Sigmoid colon (tissue), 7 donors: ENCODE data around the gene NHERF2. TPM values are rescaled to one million over a fixed set of nuclear protein-coding genes. Genes with fewer than 3 reads are reported as not detected.

Experiments
- DNase-seq: peaks from one replicate; pipeline ENCODE4 v3.0.0-alpha.2; 2019
- H3K27ac ChIP-seq, 4 donors: fragments of 200-600 bp; sonication (generic); one replicate each; pipeline ENCODE4 v1.5.1; 2016 to 2019; ENCODE audit warnings: mild to moderate bottlenecking in 1 of 4
- H3K27me3 ChIP-seq, 3 donors: fragments of 200-600 bp; sonication (generic); one replicate each; pipeline ENCODE4 v1.5.1; 2019; ENCODE audit warnings: mild to moderate bottlenecking in 1 of 3
- H3K36me3 ChIP-seq, 4 donors: fragments of 200-600 bp; sonication (generic); one replicate each; pipeline ENCODE4 v1.5.1; 2016 to 2019
- H3K4me1 ChIP-seq, 4 donors: fragments of 200-600 bp; sonication (generic); one replicate each; pipeline ENCODE4 v1.5.1; 2017 to 2019
- H3K4me3 ChIP-seq, 4 donors: fragments of 200-600 bp; sonication (generic); one replicate each; pipeline ENCODE4 v1.5.1; 2017 to 2019; ENCODE audit warnings: mild to moderate bottlenecking in 2 of 4, moderate library complexity in 1 of 4
- H3K9me3 ChIP-seq, 4 donors: fragments of 200-600 bp in 3 of 4; sonication (generic) in 3 of 4; one replicate each; pipeline versions ENCODE4 v1.5.1 to v1.6.1; 2013 to 2019
- EP300 ChIP-seq, 4 donors: sonication (generic); formaldehyde crosslinking; IDR thresholded peaks; one replicate each; pipeline ENCODE4 v1.6.1; 2017; ENCODE audit warnings: antibody characterized with exemption in 4 of 4
- POLR2A ChIP-seq, 2 donors: fragments of 450-650 bp; IDR thresholded peaks; one replicate each; pipeline ENCODE4 v1.6.1; 2016; ENCODE audit warnings: antibody characterized with exemption in 2 of 2, mild to moderate bottlenecking in 2 of 2, moderate library complexity in 2 of 2
- POLR2AphosphoS5 ChIP-seq, 4 donors: sonication (generic); formaldehyde crosslinking; IDR thresholded peaks; one replicate each; pipeline ENCODE4 v1.6.1; 2017; ENCODE audit warnings: antibody characterized with exemption in 4 of 4
- WGBS, 2 donors: extraction: QIAGEN DNeasy Blood & Tissue Kit; methylation state at CpG; one replicate each; pipeline ENCODE4 v1.1.7; 2013; 5-methylcytosine and 5-hydroxymethylcytosine counted together
- intact Hi-C: fragments of 100-400 bp; cut with DNase I; formaldehyde crosslinking; loops from one replicate; pipeline ENCODE4 v1.15.1; 2023
- polyA plus RNA-seq, 3 donors: library from polyadenylated mRNA; stranded (reverse); fragments of 200-250 nt; gene quantifications; one replicate each; pipeline ENCODE4 v1.2.3, GENCODE V29; 2013
- total RNA-seq, 4 donors: library from RNA; depleted of rRNA; stranded (reverse); fragments of >200 nt; gene quantifications; one replicate each; pipeline ENCODE4 v1.1.0, GENCODE V29; 2016
- TF ChIP-seq, protein P1 (sequence below), 4 experiments: fragments of 450-650 bp in 3 of 4; fragments of 200-600 bp in 1 of 4; IDR thresholded peaks; one replicate each; pipeline ENCODE4 v1.5.1; 2016 to 2019; ENCODE audit warnings: antibody characterized with exemption in 4 of 4, mild to moderate bottlenecking in 3 of 4, moderate library complexity in 2 of 4
- donor health status: healthy with polysubstance abuse.
- donor health status: Bipolar disorder and iron deficiency.
- donor health status: healthy.

The NHERF2 gene
- total and polyA plus RNA-seq, 7 donors: 23.5 to 105 (median 46.7) TPM

DNA sequence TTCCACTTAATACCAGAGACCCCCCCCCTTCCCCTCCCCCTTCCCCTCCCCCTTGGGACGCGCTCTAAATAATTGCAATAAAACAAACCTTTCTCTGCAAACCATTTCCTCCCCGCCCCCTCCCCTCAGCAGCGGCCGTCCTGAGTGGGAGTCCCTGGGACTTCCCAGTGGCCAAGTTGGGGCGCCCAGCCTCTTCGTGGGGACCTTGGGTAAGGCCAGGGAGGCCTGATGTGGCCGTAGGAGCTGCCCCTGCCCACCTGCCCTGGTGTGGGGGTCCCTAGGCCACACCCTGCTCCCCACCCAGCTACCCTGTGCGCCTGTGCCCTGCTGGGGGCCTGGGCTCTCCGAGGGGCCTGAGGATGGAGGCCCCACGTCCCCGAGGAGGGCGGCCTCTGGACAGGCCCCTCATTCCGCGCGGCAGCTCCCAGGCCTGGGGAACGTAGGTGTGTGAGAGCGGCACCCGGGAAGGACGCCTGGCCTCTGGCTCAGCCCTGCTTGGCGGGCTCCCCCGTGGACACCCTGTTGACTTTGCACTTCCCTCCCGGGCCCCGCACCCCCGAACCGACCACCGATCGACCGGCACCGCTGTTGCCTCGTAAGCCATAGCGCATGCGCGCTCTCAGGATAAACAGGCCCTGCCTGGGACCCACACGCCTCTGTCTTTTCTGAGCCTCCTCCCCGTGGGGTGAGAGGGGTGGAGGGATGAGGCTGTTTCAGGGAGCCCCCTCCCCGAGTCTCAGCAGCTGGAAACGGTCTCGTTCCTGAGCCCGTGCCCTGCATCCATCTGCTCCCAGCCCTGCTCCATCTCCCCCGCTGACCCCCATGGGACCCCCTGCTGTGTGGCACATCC is 11.9 kb downstream of the NHERF2 start:
- H3K27me3 ChIP-seq: no peaks in the 10 kb centered on the region

DNA sequence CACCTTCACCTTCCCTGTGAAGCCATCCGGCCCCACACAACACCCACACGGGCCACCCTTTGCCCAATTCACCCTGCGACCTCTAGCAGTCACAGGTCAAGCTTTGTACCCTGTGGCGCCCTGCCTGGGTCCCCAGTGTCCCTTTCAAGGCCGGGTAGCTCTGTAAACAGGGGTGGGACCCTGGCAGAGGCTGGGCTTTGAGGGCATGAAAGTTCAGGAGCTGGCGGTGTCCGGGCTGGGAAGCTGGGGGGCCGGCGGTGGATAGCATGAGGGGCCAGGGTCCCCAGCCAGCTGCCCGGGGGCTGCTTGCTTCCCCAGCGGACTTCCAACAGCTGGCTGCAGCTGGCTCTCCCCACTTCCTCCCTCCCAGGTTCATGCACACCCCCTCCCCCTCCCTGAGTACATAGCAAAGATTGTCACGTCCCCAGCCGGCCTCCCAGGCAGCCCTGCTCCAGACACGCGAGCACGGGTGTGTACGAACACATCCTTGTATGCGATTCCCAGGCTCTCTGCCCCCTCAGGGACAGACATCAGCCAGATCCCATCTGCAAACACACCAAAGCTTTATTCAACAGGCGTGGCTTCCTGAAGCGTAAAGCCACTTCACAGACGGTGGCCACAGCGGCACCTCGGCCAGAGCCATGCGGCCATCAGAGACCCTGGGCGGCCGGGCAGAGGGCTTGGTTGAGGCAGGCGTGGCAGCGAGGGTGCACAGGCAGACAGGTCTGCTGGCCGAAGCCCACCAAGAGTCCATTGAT is 12.8 kb downstream of the NHERF2 start:
- H3K27ac ChIP-seq: peak overlapping the region; percentile 69 to 83 (median 78)
- DNase-seq: peak; percentile 96

More for the DNA sequence above, 11.9 kb downstream of the NHERF2 start:
- no peaks in the 10 kb centered on the region for H3K9me3 ChIP-seq
- intact Hi-C loops: no loop called here
- 73 to 76% methylated on average over 41 of the region's 41 CpGs for WGBS, 2 donors
- TF ChIP-seq POLR2AphosphoS5 (IDR thresholded peaks at IDR 0.05) (no peak), POLR2A (IDR thresholded peaks at IDR 0.05) (no peak), EP300 (IDR thresholded peaks at IDR 0.05) (no peak)
- TF ChIP-seq, protein P1, sequence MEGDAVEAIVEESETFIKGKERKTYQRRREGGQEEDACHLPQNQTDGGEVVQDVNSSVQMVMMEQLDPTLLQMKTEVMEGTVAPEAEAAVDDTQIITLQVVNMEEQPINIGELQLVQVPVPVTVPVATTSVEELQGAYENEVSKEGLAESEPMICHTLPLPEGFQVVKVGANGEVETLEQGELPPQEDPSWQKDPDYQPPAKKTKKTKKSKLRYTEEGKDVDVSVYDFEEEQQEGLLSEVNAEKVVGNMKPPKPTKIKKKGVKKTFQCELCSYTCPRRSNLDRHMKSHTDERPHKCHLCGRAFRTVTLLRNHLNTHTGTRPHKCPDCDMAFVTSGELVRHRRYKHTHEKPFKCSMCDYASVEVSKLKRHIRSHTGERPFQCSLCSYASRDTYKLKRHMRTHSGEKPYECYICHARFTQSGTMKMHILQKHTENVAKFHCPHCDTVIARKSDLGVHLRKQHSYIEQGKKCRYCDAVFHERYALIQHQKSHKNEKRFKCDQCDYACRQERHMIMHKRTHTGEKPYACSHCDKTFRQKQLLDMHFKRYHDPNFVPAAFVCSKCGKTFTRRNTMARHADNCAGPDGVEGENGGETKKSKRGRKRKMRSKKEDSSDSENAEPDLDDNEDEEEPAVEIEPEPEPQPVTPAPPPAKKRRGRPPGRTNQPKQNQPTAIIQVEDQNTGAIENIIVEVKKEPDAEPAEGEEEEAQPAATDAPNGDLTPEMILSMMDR (IDR thresholded peaks at IDR 0.05): no peak
- H3K36me3 ChIP-seq: peaks cover 0 to 9% (median 3%) of the 10 kb centered on the region in 4 donors
- DNase-seq: peak; percentile 90
- no peak overlapping the region for H3K4me3 ChIP-seq
- H3K27ac ChIP-seq: peak overlapping the region; percentile 69 to 83 (median 78)
- H3K4me1 ChIP-seq: peaks cover 0 to 78% (median 68%) of the 10 kb centered on the region in 4 donors

DNA sequence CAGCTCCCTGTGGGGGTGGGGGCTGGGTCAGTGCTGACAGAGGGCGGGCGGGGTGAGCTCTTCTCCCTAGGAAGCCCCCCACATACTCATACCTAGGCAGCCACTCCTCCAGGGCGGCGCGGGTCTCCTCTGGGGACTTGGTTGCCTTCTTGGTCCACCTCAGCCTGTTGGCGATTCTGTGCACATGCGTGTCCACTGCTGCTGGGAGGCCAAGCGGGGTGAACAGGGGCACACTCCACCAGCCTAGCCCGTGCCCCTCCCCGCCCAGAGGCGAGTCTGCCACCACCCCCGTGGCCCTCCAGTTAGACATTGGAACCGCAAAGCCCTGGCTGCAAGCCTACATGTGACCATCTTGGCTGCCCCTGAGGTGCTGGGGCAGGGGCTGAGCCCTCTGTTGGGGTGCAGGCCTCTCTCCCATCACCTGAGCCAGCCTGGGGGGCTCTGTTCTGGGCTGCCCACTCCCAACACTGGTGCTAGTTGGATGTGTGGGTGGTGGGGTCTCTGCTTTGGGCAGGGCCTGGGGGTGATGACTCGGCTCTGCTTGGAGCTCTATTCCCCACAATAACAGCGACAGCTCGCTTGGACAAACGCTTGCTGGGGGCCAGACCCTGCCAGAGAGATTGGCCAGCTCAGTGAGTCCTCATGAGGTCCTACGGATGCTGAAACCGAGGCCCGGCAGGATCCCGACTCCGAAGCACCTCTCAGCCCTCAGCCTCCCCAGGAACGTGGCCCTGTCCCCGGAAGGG is 13.5 kb downstream of the NHERF2 start:
- 72 to 82% methylated on average over 24 of the region's 24 CpGs for WGBS, 2 donors
- intact Hi-C loops: no loop called here
- peak overlapping the region; percentile 69 to 83 (median 78) for H3K27ac ChIP-seq
- H3K9me3 ChIP-seq: no peaks in the 10 kb centered on the region
- H3K4me1 ChIP-seq: peaks cover 0 to 64% (median 60%) of the 10 kb centered on the region in 4 donors
- peaks cover 0 to 18% (median 3%) of the 10 kb centered on the region in 4 donors for H3K36me3 ChIP-seq
- no peak overlapping the region for H3K4me3 ChIP-seq
- DNase-seq: no peak
- no peaks in the 10 kb centered on the region for H3K27me3 ChIP-seq
- TF ChIP-seq POLR2A (IDR thresholded peaks at IDR 0.05) (no peak), POLR2AphosphoS5 (IDR thresholded peaks at IDR 0.05) (no peak)

More for the DNA sequence above, 12.8 kb downstream of the NHERF2 start:
- peaks cover 0 to 71% (median 67%) of the 10 kb centered on the region in 4 donors for H3K4me1 ChIP-seq
- intact Hi-C loops: no loop called here
- H3K9me3 ChIP-seq: no peaks in the 10 kb centered on the region
- no peaks in the 10 kb centered on the region for H3K27me3 ChIP-seq
- H3K4me3 ChIP-seq: no peak overlapping the region
- H3K36me3 ChIP-seq: peaks cover 0 to 13% (median 3%) of the 10 kb centered on the region in 4 donors
- WGBS, 2 donors: 24 to 50% methylated on average over 29 of the region's 29 CpGs
- TF ChIP-seq, protein P1 (IDR thresholded peaks at IDR 0.05): no peak
- TF ChIP-seq POLR2A (IDR thresholded peaks at IDR 0.05) (no peak), POLR2AphosphoS5 (IDR thresholded peaks at IDR 0.05) (peak; percentile 24 to 72 (median 54)), EP300 (IDR thresholded peaks at IDR 0.05) (peak in 1 of 4 donors; percentile 19)

DNA sequence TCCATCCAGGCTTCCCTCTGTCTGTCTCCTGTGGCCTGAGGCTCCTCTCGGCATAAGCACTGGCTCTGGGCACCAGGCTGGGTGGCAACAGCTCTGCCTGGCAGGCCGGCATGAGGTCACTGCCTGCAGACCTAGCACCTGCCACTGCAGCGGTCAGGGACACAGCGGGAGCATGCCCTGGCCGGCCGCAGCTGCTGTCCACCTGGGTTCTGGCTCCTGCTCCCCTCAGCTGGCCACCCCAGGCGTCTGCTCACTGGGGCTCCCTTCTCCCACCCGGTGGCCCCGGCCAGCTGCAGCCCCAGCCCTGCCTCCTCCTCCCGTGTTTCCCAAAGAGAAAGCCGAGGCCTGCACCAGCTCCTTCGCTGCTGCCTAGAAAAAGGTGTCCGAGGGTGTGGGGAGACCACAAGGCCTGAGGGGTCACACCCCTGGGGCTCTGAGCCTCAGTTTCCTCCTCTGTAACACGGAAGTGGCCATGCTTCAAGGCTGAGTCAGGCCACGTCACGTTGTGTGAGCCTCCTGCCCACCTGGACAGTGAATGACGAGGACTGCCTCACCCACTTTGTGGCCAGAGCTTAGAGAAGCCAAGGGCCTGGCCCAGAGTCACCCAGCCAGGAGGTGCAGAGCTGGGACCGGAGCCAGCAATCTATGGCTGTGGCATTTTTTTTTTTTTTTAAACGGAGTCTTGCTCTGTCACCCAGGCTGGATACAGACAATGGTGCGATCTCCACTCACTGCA is 14.3 kb downstream of the NHERF2 start:
- no peaks in the 10 kb centered on the region for H3K9me3 ChIP-seq
- peak overlapping the region; percentile 69 to 83 (median 78) for H3K27ac ChIP-seq
- H3K4me3 ChIP-seq: no peak overlapping the region
- WGBS, 2 donors: 46 to 77% methylated on average over 20 of the region's 20 CpGs
- intact Hi-C loops: no loop called here
- H3K36me3 ChIP-seq: peaks cover 0 to 18% (median 3%) of the 10 kb centered on the region in 4 donors
- H3K4me1 ChIP-seq: peaks cover 0 to 58% (median 52%) of the 10 kb centered on the region in 4 donors
- TF ChIP-seq EP300 (IDR thresholded peaks at IDR 0.05) (no peak), POLR2AphosphoS5 (IDR thresholded peaks at IDR 0.05) (peak in 1 of 4 donors; percentile 9), POLR2A (IDR thresholded peaks at IDR 0.05) (no peak)
- H3K27me3 ChIP-seq: no peaks in the 10 kb centered on the region
- DNase-seq: no peak
